K562 (cell line): ENCODE data around the gene AUNIP. TPM values are rescaled to one million over a fixed set of nuclear protein-coding genes. Genes with fewer than 3 reads are reported as not detected.
A peak's percentile ranks its signal among the peaks of the same experiment; 100 is the strongest.

Experiments used
- ATF6 ChIP-seq: sonication (generic); formaldehyde crosslinking; IDR thresholded peaks from 2 replicates; pipeline ENCODE4 v1.4.0; 2020; ENCODE audit warnings: mild to moderate bottlenecking, missing genetic modification reagents
- CBX1 ChIP-seq: sonication (generic); IDR thresholded peaks from 2 replicates; pipeline ENCODE4 v1.6.1; 2016; ENCODE audit warnings: antibody characterized with exemption, low read depth, mild to moderate bottlenecking
- E2F5 ChIP-seq: sonication (generic); formaldehyde crosslinking; IDR thresholded peaks from 2 replicates; pipeline ENCODE4 v1.8.0; 2022; ENCODE audit warnings: mild to moderate bottlenecking, missing genetic modification reagents
- MAFK ChIP-seq: IDR thresholded peaks from 2 replicates; pipeline ENCODE4 v1.6.1; 2011; ENCODE audit warnings: low read length, improper control_type of control experiment
- NCOA2 ChIP-seq, 2 experiments: fragments of 450-650 bp; IDR thresholded peaks; 2 replicates each; pipeline ENCODE4 v1.6.1; 2018; ENCODE audit warnings: mild to moderate bottlenecking in 2 of 2, moderate library complexity in 1 of 2; ENCODE audit not compliant: partially characterized antibody in 2 of 2
- NFXL1 ChIP-seq: fragments of 450-650 bp; formaldehyde crosslinking; IDR thresholded peaks from 2 replicates; pipeline ENCODE4 v1.4.0; 2021; ENCODE audit warnings: mild to moderate bottlenecking
- PRDM10 ChIP-seq: fragments of 450-650 bp; IDR thresholded peaks from 2 replicates; pipeline ENCODE4 v1.6.1; 2018; ENCODE audit not compliant: partially characterized antibody
- PTBP1 ChIP-seq: fragments of 200-400 bp; formaldehyde crosslinking; IDR thresholded peaks from 2 replicates; pipeline ENCODE4 v1.6.1; 2017; ENCODE audit warnings: low read depth, low read length
- SNRNP70 ChIP-seq: fragments of 200-400 bp; formaldehyde crosslinking; optimal IDR thresholded peaks from 2 replicates; pipeline ENCODE3; 2017; ENCODE audit warnings: low read depth, low read length
- polyA plus RNA-seq, 8 experiments: library from polyadenylated mRNA; depleted of rRNA in 4 of 8; stranded (reverse) in 5 of 8; unstranded in 3 of 8; fragments of >200 nt; fragmentation: Nextera tagmentation in 2 of 8; fragmentation: Illumina TruSeq in 1 of 8; extraction: Ambion mirVana in 2 of 8; extraction: Trizol in 1 of 8; gene quantifications; 2 replicates each; pipeline versions ENCODE4 v1.2.1 to v1.2.3, GENCODE V29; 2011 to 2014; ENCODE audit warnings: inconsistent platforms in 1 of 8, missing spikeins in 1 of 8
- total RNA-seq, 7 experiments: library from RNA; depleted of rRNA in 6 of 7; stranded (reverse); fragments of >200 nt in 6 of 7; fragmentation: Illumina TruSeq in 2 of 7; extraction: Trizol in 2 of 7; gene quantifications; 2 replicates each; pipeline versions ENCODE4 v1.2.1 to v1.2.3, GENCODE V29; 2011 to 2021; ENCODE audit warnings: low replicate concordance in 1 of 7
- TF ChIP-seq, protein P1 (sequence below): fragments of 250-450 bp; sonication (Bioruptor Pico); IDR thresholded peaks from 2 replicates; pipeline ENCODE4 v1.8.0; 2022; ENCODE audit warnings: inconsistent platforms
- TF ChIP-seq, protein P2 (sequence below), 3 experiments: fragments of 200-800 bp in 1 of 3; fragments of 250-450 bp in 1 of 3; fragments of 450-650 bp in 1 of 3; sonication (Bioruptor Pico) in 1 of 3; sonication (Bioruptor generic) in 1 of 3; formaldehyde crosslinking in 1 of 3; IDR thresholded peaks; 2 replicates each; pipeline versions ENCODE4 v1.6.1 to v1.8.0; 2016 to 2022; ENCODE audit warnings: mild to moderate bottlenecking in 2 of 3, missing genetic modification characterization in 2 of 3, missing compliant biosample characterization in 1 of 3, moderate library complexity in 1 of 3

Gene AUNIP
- total and polyA plus RNA-seq, 9 of the 15 experiments (the other 6 are each of a cell fraction or from before 2014, with no cell fraction given) = 12.1 to 53.8 (median 47.1) TPM

- TF ChIP-seq PRDM10 (no peak), CBX1 (no peak), ATF6 (CRISPR knock-in tag) (peak; percentile 12; the same call in 1 of the 2 replicates), NCOA2 (IDR thresholded peaks at IDR 0.05; ENCODE audit: partially characterized antibody in 2 of 2) (no peak), MAFK (no peak), SNRNP70 (no peak), PTBP1 (no peak), NFXL1 (CRISPR knock-in tag) (no peak), E2F5 (CRISPR knock-in tag) (0 out of 2 replicates have a peak, but pooled peaks have one; percentile 7)
- TF ChIP-seq, protein P1, sequence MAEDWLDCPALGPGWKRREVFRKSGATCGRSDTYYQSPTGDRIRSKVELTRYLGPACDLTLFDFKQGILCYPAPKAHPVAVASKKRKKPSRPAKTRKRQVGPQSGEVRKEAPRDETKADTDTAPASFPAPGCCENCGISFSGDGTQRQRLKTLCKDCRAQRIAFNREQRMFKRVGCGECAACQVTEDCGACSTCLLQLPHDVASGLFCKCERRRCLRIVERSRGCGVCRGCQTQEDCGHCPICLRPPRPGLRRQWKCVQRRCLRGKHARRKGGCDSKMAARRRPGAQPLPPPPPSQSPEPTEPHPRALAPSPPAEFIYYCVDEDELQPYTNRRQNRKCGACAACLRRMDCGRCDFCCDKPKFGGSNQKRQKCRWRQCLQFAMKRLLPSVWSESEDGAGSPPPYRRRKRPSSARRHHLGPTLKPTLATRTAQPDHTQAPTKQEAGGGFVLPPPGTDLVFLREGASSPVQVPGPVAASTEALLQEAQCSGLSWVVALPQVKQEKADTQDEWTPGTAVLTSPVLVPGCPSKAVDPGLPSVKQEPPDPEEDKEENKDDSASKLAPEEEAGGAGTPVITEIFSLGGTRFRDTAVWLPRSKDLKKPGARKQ (CRISPR knock-in tag) = 0 out of 2 replicates have a peak, but pooled peaks have one; percentile 33
- TF ChIP-seq, protein P2, sequence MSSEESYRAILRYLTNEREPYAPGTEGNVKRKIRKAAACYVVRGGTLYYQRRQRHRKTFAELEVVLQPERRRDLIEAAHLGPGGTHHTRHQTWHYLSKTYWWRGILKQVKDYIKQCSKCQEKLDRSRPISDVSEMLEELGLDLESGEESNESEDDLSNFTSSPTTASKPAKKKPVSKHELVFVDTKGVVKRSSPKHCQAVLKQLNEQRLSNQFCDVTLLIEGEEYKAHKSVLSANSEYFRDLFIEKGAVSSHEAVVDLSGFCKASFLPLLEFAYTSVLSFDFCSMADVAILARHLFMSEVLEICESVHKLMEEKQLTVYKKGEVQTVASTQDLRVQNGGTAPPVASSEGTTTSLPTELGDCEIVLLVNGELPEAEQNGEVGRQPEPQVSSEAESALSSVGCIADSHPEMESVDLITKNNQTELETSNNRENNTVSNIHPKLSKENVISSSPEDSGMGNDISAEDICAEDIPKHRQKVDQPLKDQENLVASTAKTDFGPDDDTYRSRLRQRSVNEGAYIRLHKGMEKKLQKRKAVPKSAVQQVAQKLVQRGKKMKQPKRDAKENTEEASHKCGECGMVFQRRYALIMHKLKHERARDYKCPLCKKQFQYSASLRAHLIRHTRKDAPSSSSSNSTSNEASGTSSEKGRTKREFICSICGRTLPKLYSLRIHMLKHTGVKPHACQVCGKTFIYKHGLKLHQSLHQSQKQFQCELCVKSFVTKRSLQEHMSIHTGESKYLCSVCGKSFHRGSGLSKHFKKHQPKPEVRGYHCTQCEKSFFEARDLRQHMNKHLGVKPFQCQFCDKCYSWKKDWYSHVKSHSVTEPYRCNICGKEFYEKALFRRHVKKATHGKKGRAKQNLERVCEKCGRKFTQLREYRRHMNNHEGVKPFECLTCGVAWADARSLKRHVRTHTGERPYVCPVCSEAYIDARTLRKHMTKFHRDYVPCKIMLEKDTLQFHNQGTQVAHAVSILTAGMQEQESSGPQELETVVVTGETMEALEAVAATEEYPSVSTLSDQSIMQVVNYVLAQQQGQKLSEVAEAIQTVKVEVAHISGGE (CRISPR knock-in tag; IDR thresholded peaks at IDR 0.05) = peak in 1 of 3 experiments; percentile 4; a peak in 1 of 6 replicates
These were observed 16.8 kb upstream of the AUNIP start (continued) for GRCh38 chr1:25875856-25876692.
